Neural crest cell (in vitro differentiated cells): ENCODE data around the gene UBTD1. TPM values are rescaled to one million over a fixed set of nuclear protein-coding genes. Genes with fewer than 3 reads are reported as not detected.

Experiments used
- DNase-seq: peaks from one replicate; pipeline ENCODE4 v3.0.0; 2021; ENCODE audit warnings: low read depth, mixed read lengths, low spot score
- H3K27ac Mint-ChIP-seq: one replicate; pipeline ENCODE4 v1.8.0; 2021; ENCODE audit warnings: mild to moderate bottlenecking, mixed read lengths; ENCODE audit not compliant: unreplicated experiment
- H3K27me3 Mint-ChIP-seq: 2 replicates; pipeline ENCODE4 v1.8.0; 2021; ENCODE audit warnings: low read depth, mild to moderate bottlenecking, mixed read lengths
- H3K36me3 Mint-ChIP-seq: 2 replicates; pipeline ENCODE4 v1.8.0; 2021; ENCODE audit warnings: low read depth, mild to moderate bottlenecking, mixed read lengths
- H3K4me1 Mint-ChIP-seq: 2 replicates; pipeline ENCODE4 v1.8.0; 2021; ENCODE audit warnings: mixed read lengths
- H3K4me3 Mint-ChIP-seq: one replicate; pipeline ENCODE4 v1.8.0; 2021; ENCODE audit warnings: mild to moderate bottlenecking, mixed read lengths
- H3K9me3 Mint-ChIP-seq: 2 replicates; pipeline ENCODE4 v1.8.0; 2021; ENCODE audit warnings: mixed read lengths
- total RNA-seq: library from RNA; stranded (reverse); gene quantifications from 2 replicates; pipeline ENCODE4 v1.2.1, GENCODE V29; 2021
- TF ChIP-seq, protein P1 (sequence below): fragments of 200-600 bp; sonication (generic); conservative IDR thresholded peaks from 2 replicates; pipeline ENCODE4 v1.5.0; 2021; ENCODE audit warnings: antibody characterized with exemption, mild to moderate bottlenecking

The UBTD1 gene
- total RNA-seq, 1 donor from 2014 or later: 8.7 TPM

DNA sequence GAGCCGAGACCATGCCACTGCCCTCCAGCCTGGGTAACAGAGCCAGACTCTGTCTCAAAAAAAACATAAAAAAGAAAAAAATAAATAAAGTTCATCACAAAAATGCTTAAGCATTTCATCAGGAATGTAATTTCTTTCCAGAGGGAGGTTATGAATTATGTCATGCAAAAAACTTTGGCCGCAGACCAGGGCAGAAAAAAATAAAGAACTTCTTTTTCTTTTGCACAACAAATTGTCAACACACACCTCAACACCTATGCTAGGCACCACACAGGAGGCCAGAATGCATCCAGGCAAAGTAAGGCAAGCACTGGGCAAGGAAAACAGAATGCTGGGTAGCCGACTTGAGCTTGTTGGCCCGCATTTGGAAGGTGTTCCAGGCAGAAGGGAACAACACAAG, 94.7 kb downstream of the UBTD1 start:
- Mint-ChIP-seq H3K36me3 (no peaks in the 10 kb centered on the region), H3K27me3 (no peaks in the 10 kb centered on the region)

DNA sequence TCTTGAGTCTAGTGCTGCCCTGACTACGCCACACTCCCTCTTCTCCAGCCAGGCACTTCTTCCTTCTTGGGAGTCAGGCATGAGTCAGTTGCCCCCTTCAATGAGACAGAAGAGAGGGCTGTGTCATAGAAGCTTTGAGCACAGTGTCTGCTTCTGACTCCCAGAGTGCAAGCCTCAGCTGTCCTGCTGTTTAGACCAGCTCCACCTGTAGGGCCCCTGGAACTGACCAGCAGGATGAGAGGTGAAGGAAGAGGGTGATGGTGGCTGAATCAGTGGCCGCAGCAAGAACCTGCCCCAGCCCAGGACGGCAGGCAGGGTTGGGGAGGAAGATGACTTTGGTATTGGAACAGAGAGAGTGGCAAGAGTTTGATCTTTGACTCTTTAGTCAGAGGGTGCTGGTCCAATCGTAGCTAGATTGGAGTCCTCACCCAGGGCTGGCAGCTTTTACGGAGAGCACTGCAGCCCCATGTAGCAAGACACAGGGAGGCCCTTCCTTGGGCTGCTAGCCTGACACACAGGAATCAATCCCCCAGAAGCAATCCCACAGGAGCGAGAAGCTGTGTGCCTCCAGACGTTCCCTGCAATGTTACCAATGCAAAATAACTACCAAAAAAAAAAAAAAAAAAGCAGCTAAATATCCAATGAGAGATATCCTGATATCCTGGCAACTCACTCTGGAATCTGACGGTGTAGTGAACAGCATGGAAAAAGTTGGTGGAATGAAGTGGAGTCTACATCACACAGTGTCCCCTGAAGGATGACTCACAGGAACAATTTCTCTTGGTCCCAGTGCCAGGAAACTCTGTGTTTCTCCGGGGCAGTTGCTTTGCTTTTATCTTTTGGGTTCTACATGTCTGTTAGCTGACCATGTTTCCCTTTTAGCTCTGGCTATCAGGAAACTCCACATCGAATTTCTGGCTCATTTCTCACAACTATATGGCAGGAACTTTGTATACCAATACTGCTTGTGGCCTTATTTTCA, 97.7 kb downstream of the UBTD1 start:
- Mint-ChIP-seq H3K36me3 (no peaks in the 10 kb centered on the region), H3K9me3 (no peaks in the 10 kb centered on the region), H3K27ac (no peak overlapping the region), H3K4me1 (no peaks in the 10 kb centered on the region), H3K4me3 (no peak overlapping the region), H3K27me3 (no peaks in the 10 kb centered on the region)
- TF ChIP-seq, protein P1, sequence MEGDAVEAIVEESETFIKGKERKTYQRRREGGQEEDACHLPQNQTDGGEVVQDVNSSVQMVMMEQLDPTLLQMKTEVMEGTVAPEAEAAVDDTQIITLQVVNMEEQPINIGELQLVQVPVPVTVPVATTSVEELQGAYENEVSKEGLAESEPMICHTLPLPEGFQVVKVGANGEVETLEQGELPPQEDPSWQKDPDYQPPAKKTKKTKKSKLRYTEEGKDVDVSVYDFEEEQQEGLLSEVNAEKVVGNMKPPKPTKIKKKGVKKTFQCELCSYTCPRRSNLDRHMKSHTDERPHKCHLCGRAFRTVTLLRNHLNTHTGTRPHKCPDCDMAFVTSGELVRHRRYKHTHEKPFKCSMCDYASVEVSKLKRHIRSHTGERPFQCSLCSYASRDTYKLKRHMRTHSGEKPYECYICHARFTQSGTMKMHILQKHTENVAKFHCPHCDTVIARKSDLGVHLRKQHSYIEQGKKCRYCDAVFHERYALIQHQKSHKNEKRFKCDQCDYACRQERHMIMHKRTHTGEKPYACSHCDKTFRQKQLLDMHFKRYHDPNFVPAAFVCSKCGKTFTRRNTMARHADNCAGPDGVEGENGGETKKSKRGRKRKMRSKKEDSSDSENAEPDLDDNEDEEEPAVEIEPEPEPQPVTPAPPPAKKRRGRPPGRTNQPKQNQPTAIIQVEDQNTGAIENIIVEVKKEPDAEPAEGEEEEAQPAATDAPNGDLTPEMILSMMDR: no peak
- no peak for DNase-seq

More for the DNA sequence above, 94.7 kb downstream of the UBTD1 start:
- no peaks in the 10 kb centered on the region for H3K9me3 Mint-ChIP-seq
- H3K4me3 Mint-ChIP-seq: no peak overlapping the region
- DNase-seq: no peak
- TF ChIP-seq, protein P1: no peak
- no peaks in the 10 kb centered on the region for H3K4me1 Mint-ChIP-seq
- H3K27ac Mint-ChIP-seq: no peak overlapping the region

DNA sequence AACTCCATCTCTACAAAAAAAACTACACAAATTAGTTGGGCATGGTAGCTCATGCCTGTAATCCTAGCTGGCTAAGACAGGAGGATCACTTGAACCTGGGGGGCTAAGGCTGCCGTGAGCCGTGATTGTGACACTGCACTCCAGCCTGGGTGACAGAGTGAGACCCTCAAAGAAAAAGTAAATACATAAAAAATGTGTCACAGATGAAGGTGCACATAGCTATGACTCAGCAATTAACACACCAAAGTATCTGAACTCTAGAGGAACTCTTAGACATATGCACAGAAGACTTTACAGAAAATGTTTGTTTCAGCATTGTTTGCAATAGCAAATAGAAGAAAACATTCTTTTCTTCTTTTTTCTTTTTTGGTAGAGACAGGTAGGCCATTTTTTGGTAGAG, 99.1 kb downstream of the UBTD1 start:
- DNase-seq: no peak
- no peaks in the 10 kb centered on the region for H3K4me1 Mint-ChIP-seq
- no peaks in the 10 kb centered on the region for H3K36me3 Mint-ChIP-seq
- no peaks in the 10 kb centered on the region for H3K9me3 Mint-ChIP-seq
- H3K27ac Mint-ChIP-seq: no peak overlapping the region
- H3K27me3 Mint-ChIP-seq: no peaks in the 10 kb centered on the region
- TF ChIP-seq, protein P1: no peak
- no peak overlapping the region for H3K4me3 Mint-ChIP-seq

DNA sequence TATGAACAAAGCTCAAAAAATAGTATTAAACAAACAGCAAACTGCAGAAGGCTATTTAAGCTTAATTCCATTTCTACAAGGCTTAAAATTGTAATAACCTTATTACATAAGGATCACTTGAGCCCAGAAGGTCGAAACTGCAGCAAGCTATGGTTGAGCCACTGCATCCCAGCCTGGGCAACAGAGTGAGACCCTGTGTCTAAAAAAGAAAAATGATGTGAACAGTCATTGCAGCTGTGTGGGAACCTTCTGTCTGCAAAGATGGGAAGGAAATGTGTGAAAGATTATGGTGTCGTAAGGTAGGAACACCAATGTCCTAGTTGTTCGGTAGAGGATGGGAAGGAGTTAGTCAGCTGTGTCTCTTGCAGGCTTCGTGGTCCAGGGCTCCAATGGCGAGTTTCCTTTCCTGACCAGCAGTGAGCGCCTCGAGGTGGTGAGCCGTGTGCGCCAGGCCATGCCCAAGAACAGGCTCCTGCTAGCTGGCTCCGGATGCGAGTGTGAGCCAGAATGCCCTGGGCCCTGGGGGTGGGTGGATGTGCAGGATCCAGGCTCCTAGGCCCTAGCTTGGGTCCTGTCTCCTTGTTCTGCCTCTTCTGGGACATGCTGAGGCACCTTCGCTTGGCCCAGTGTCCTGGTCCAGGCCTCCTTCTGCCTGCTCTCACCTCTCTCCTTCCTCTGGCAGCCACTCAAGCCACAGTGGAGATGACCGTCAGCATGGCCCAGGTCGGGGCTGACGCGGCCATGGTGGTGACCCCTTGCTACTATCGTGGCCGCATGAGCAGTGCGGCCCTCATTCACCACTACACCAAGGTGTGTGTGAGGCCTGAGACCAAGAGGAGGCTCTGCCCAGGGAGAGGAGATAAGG, 99.9 kb downstream of the UBTD1 start:
- Mint-ChIP-seq H3K9me3 (no peaks in the 10 kb centered on the region), H3K27ac (no peak overlapping the region), H3K36me3 (no peaks in the 10 kb centered on the region), H3K4me3 (no peak overlapping the region), H3K4me1 (no peaks in the 10 kb centered on the region), H3K27me3 (no peaks in the 10 kb centered on the region)
- TF ChIP-seq, protein P1: no peak
- no peak for DNase-seq

DNA sequence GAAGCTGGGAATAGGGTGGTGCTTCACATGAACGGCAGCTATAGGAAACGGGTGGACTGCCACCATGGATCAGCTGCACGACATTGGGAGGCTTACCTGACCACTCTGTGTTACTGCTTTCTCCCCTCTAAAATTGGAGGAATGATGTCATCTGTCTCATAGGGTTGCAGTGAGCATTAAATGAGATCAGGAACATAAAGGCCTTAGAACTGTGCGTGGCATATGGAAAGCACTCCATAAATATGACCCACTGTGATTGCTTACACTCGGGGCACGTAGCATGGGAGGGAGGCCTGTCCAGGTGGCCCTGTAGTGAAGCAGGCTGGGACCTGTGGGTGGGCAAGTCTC, 100.5 kb downstream of the UBTD1 start:
- Mint-ChIP-seq H3K27me3 (no peaks in the 10 kb centered on the region), H3K9me3 (no peaks in the 10 kb centered on the region), H3K36me3 (no peaks in the 10 kb centered on the region), H3K4me3 (no peak overlapping the region), H3K27ac (no peak overlapping the region), H3K4me1 (no peaks in the 10 kb centered on the region)
- no peak for DNase-seq
- TF ChIP-seq, protein P1: no peak
